A172 (cell line): Measurements from ENCODE around the gene COL1A1. TPM values are rescaled to one million over a fixed set of nuclear protein-coding genes. Genes with fewer than 3 reads are reported as not detected.

Source experiments
- DNase-seq: peaks from one replicate; pipeline ENCODE4 v3.0.0-alpha.2; 2015; ENCODE audit warnings: low spot score
- total RNA-seq: library from RNA; depleted of rRNA; stranded (reverse); fragments of >200 nt; shearing (Covaris generic); gene quantifications from 2 replicates; pipeline ENCODE4 v1.2.3, GENCODE V29; 2014

COL1A1 gene
- total RNA-seq, 1 experiment from 2014 or later, result 15.7 TPM

DNA sequence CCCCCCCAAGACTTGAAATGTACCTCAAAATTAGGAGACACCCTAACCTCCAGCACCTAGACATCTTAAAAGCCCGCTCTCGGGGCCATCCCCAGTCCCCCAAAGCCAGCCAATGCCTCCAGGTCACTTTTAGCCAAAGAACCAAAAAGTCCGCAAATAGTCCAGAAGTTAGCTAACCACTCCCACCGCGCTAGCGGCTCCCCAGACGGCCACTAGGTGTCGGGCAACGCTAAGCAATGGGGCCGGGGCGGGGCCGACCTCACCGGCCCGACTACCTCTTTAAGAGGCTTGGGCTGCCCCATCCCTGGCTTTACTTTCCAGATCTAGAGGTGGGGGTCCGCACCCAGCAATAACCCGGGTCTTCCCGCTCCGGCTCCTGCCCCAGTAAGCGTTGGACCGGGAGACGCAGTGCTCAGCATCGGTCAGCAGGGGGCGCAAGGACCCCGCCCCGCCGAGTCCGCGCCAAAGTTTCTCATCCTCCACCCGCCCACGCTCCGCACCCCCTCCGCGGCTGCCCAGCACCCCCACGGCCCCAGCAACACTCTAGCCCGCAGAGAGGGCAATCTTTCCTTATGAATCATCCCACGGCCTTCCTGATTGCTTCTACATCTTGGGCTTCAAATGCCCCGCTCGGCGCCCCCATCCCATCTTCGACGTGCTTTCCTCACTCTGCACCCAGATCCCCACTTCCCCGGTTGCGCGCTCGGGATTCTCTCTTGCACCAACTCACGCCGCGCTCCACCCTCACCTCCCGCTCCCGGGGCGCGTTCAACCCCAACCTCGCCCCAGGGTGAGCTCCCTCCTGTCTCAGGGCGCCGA, 765 bp downstream of the COL1A1 start:
- DNase-seq, result peak; percentile 91

DNA sequence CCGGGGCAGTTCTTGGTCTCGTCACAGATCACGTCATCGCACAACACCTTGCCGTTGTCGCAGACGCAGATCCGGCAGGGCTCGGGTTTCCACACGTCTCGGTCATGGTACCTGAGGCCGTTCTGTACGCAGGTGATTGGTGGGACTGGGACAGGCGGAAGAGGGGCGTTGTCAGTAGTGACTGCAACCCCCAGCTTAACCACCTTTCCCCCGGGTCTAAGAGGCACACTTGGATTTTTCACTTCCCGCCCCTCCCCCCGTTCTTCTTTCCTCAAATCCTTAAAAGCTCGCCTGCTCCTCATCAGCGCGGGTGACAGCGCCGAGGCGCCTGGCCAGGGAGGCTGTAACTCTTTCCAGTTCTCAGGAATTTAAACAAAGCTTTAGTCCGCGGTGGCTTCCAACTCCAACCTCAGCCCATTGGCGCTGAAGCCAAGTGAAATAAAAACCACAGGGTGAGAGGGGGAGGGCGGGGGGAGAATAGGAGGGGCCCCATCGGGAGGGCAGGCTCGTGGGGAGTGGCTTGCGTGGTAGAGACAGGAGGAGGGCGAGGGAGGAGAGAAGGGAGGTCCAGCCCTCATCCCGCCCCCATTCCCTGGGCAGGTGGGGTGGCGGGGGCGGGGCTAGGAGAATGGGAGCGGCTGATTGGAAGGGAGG, 1.5 kb downstream of the COL1A1 start:
- peak; percentile 96 for DNase-seq

DNA sequence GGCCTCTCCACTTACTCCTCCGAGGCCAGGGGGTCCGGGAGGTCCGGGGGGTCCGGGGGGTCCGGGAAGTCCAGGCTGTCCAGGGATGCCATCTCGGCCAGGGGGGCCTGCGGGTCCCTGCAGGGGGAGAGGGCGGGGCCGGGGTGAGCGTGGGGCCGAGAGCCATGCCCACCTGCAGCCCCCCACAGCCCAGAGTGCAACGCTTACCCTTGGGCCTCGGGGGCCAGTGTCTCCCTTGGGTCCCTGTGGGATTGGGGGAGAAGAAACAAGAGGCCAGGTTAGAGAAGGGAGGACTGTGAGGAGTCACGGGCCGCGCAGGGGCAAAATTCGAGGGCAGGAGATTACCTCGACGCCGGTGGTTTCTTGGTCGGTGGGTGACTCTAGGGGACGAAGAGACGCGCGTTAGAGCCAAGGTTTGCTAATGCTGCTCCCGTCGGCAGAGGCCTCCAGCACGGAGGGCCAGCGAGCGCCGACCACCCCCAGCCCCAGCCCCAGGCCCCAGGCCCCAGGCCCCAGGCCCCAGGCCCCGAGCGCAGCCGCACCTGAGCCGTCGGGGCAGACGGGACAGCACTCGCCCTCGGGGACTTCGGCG, 2.1 kb downstream of the COL1A1 start:
- no peak for DNase-seq

DNA sequence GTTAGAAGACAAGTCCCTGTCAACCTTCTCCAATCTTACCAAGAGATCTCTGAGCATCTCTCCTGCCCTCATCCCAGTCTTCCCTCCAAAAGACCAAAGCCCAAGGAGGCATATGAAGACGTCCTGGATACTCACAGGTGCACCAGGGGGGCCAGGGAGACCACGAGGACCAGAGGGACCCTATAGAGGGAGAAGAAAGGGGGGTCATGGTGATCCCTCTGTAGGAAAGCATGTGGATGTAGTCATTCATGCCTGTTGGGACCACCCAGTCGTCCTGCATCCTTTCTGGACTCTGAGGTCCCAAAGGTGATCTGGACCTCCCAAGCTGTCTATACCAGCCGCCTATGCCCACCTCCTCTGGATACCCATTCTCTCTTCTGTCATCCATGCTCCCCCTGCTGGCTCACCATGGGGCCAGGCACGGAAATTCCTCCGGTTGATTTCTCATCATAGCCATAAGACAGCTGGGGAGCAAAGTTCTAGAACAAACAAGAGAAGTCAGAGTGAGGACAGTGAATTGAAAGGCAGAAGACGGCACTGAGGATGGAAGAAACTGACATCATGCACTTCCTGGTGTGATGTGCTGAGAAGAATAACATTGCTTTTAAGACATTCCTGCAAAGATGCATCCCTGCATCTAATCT, 3.3 kb downstream of the COL1A1 start:
- DNase-seq, result peak; percentile 69

DNA sequence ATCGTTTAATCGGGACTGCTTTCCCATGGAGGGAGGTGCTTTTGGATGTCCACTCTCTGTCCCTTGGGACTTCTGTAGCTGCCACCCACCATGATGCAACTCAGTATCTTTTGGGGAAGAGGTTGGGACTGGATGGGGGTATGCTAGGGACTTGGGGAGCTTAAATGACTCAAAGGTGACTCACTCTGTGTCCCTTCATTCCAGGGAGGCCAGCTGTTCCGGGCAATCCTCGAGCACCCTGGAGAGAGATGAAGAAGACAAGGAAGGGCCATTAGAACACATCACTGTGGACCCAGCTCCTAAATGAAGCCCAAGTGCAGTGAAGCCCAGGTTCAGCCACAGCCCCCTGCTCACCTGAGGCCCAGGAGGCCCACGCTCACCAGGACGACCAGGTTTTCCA, 4.6 kb downstream of the COL1A1 start:
- peak; percentile 85 for DNase-seq

DNA sequence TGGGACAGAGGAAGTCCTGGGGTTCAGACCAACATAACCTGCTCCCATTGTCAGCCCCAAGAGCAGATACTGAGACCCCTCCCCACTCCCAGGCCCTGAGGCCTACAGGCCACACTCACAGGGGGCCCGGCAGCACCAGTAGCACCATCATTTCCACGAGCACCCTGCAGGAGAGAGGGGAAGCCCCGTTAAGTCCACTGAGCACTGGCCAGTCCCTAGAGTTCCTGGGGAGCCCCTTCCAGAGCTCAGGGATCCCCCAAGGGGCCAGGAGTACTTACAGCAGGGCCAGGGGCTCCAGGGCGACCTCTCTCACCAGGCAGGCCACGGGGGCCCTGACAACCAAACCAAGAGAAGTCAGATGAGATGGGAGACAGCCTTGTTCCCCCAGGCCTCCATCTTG, 5.4 kb downstream of the COL1A1 start:
- no peak for DNase-seq

DNA sequence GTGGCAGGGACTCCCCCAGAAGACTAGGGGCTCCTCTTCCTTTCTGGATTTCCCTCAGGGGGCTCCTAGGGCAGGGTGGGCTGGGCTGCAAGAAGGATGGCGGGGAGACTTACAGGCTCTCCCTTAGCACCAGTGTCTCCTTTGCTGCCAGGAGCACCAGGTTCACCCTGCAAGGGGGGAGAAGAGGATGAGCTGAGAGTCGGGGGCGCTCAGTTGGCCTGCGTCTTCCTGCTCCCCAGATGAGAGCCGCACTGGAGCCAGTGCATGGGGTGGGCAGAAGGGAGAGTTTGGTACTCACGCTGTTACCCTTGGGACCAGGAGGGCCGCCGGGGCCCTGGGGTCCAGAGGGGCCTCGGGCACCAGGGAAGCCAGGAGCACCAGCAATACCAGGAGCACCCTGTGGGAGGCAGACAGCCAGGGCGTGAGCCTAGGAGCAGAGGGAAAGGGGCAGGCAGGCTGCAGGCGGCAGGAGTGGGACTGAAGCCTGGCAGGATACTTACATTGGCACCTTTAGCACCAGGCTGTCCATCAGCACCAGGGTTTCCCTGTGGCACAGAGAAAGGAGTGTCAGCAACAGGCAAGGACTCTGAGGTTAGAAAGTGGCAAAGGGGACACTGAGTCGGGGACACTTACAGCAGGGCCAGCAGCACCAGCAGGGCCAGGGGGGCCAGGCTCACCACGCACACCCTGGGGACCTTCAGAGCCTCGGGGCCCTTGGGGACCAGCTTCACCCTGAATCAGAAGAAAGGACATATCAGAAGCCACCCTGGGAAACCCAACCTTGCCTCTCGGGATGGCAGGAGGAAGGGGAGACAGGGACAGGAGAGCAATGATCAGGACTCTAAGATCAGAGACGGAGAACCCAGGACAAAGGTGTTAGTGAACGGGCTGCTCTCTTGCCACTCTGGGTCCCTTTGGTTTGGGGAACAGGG, 6.2 kb downstream of the COL1A1 start:
- no peak for DNase-seq

DNA sequence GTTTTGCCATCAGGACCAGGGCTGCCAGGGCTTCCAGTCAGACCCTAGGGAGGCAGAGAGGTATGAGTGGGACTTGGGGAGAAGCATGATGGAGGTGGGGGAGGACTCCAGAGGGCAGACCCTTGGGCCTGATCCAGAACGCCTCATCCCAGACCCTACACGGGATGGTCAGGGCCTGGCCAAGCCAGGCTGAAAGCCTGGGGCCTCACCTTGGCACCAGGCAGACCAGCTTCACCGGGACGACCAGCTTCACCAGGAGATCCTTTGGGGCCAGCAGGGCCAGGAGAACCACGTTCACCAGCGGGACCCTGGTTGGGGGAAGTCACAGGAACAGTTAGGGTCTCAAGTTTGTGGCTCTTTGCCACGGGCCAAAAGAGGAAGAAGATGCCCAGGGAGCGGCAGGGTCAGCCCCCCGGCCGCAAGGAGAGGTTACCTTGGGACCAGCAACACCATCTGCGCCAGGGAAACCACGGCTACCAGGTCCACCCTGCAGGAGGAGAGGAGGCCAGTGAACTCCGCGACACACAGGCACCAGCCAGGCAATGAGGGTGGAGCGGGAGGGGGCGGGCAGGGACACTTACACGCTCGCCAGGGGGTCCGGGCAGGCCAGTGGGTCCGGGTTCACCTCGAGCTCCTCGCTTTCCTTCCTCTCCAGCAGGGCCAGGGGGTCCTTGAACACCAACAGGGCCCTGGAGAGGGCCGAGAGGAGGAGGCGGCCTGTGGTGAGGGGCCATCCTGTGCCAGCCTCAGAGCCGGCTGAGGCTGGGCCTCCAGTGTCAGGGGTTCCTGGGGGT, 7.1 kb downstream of the COL1A1 start:
- no peak for DNase-seq

DNA sequence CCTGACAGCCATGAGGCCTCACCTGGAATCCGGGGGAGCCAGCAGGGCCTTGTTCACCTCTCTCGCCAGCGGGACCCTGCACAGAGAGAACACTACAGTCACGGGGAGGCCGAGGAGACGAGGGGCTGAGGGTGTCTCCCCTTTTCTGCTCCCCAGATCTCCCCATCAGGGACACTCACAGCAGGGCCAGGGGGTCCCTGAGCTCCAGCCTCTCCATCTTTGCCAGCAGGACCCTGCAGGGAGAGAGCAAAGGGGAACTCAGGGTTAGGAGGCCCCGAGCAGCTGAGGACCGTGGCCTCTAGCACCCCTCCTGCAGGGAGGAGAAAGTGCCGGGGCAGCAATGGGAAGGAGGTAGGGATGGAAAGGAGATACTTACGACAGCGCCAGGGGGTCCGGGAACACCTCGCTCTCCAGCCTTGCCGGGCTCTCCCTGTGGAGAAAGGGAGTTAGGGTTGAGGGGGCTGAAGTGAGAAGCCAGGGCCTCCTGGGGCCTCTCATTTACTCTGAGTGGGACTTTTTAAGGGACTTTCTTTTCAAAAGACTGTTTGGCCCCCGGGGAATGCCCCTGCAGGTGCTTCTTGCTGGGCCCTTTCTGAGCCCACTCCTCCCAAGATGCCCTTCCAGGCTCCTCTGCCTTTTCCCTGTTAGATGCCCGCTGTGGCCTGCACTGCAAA, 8.7 kb downstream of the COL1A1 start:
- no peak for DNase-seq

DNA sequence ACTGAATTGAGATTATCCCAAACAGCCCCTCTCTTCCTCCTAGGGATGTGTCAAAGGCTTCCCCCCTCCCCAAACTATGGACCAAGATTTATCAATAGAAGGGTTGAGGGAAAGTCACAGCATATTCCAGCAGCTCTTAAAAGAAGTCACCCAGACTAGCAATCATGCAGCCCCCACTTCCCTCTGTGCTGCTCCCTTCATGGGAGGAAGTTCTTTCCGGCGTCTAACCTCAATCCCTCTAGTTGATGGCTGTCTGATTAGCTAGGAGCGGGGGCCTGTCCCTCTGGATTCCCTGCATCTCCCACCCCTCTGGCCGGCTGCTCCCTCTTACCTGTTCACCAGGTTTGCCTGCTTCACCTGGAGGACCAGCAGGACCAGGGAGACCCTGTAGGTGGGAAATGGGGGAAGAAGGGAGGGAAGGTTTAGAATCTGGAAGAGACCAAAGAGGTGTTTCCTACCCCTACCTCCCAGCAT, 9.2 kb downstream of the COL1A1 start:
- no peak for DNase-seq

DNA sequence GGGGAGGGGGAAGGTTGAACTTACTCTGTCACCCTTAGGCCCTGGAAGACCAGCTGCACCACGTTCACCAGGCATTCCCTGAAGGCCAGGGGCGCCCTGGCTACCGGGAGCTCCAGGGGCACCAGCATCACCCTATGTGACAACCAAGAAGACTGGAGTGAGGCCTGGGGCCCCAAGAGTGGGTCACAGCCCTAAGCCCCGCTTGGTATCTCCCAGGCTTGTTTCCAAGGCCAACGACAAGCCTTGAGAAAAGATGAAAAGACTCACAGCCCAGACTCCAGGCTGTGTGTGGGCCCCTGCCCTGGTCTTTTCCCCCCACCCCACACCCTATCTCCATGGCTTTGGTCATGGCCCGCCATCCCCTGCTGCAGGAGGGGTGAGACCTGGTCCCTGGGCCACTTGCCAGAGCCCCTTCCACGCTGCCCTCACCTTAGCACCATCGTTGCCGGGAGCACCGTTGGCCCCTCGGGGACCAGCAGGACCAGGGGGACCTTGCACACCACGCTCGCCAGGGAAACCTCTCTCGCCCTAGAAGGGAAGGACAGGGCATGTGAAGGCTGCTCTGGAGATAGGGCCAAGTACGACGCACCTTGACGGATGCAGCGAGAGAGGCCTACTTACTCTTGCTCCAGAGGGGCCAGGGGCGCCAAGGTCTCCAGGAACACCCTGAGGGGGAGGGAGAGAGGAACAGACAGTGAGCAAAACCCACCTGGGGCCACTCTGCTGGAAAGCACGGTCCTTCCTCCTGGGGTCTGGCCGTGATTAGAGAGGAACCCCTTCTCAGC, 9.9 kb downstream of the COL1A1 start:
- no peak for DNase-seq

DNA sequence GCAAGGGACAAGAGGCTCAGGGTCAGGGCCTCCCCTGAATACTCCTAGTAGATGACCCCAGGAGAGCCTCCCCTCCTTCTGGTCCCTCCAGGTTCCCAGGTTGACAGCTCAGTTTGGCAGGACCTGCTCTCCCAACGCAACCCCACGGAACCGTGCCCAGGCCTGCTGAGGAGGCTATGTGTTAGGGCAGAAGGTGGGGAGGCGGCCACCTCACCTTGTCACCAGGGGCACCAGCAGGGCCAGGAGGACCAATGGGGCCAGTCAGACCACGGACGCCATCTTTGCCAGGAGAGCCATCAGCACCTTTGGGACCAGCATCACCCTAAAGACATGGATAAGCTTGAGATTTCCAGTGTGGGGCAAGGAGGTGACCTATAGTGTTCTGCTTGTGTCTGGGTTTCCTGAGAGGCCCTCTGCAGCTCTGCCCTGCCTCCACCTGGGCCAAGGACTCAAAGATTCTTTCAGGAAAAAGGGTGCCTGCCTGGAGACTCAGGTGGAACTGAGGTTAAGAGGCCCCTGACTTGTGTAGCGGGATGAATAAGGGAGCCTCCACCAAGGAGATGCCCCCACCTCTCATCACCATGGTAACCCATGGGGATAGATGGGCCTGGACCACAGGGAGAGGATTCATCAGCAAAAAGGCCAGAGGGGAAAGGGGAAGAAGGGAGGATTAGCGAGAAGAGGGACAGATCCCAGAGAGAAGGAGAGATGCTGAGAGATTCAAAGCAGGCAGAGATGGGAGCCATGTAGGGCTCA, 10.7 kb downstream of the COL1A1 start:
- DNase-seq, result no peak

DNA sequence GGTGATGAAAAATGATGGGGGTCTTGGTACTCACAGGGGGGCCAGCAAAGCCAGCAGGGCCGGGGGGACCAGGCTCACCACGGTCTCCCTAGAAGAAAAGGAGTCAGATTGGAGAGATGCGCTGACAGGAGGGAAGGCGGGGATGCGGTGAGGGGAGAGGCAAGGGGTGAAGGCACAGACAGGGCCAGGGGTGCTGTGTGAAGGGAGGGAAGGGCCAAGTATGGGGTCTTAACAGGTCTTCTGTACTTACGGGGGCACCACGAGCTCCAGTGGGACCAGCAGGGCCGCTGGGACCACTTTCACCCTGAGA, 11.2 kb downstream of the COL1A1 start:
- no peak for DNase-seq

DNA sequence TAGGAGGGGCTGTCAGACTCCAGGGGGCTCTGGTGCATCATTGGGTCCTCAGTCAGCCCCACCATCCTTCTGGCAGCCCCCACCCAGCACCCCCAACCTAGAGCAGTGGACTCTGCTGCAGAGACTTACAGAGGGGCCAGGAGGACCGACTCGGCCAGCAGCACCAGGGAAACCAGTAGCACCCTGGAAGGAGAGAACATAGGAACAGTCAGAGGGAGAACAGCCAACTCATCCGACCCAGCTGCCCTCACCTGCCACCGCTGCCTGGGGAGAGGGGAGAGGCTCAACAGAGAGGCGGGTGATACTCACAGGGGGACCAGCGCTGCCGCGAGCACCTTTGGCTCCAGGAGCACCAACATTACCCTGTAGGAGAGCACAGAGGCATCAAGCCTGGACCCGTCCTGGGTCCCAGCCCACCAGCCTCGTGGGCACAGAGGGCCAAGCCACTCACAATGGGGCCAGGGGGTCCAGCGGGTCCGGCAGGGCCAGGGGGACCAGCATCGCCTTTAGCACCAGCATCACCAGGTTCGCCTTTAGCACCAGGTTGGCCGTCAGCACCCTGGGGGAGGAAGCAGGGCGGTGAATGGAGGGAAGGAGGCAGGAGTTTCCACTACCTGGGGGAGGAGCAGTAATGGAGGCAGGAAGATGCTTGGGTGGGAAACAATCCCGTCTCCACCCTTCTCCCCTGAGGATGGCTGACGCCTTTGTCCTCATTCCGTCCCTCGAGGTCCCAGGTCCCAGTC, 11.7 kb downstream of the COL1A1 start:
- DNase-seq, result no peak

DNA sequence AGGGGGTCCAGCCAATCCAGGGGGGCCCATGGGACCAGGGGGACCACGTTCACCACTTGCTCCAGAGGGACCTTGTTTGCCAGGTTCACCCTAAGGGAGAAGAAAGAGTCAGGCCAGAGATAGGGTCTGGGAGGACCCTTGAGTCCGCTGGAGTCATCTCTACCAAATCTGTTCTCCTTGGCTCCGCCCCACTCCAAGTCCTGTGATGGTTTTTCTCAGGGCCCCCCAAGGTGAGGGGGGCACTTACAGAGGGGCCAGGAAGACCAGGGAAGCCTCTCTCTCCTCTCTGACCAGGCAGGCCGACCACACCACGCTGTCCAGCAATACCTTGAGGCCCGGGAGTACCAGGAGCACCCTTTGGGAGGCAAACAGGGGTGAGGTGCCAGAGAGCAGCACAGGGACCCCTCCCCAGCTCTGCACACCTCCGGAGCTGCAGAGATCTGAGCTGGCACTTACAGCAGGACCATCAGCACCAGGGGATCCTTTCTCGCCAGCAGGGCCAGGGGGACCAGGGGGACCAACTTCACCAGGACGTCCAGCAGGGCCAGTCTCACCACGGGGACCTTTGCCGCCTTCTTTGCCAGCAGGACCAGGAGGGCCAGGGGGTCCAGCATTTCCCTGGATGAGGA, 12.4 kb downstream of the COL1A1 start:
- DNase-seq, result no peak

DNA sequence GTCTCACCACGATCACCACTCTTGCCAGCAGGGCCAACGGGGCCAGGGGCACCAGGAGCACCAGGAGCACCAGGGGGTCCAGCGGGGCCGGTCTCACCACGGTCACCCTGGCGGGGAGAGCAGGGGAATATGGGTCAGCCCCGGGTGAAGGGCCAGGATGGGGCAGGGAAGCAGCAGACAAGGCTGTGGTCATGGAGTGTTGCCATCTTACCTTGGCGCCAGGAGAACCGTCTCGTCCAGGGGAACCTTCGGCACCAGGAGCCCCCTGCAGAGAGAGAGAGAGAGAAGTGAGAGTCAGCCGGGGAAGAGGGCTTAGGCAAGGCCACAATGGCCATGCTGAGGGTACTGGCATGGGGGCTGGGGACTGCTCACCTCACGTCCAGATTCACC, 12.9 kb downstream of the COL1A1 start:
- DNase-seq, result no peak
